Measurements from ENCODE around the gene PRH1. TPM values are rescaled to one million over a fixed set of nuclear protein-coding genes. Genes with fewer than 3 reads are reported as not detected.

The PRH1 gene
- total RNA-seq (2022; extraction: Qiagen RNA extraction; ENCODE audit: low read depth) = 1.6 to 3.8 TPM (median 3.1 TPM) in 5 replicates

GRCh38 chr12:10884086-10884725 is at the start of gene PRH1:
PRH1 (minus strand) TSS chr12:10884255; CDS start chr12:10884217, 38 bp downstream.

GRCh38 chr12:10928746-10929286 is 44.8 kb upstream of the PRH1 start, which contains the start of gene PRH2:
PRH2 (plus strand) TSS chr12:10929236; CDS start chr12:10929274, 38 bp downstream.

DNA sequence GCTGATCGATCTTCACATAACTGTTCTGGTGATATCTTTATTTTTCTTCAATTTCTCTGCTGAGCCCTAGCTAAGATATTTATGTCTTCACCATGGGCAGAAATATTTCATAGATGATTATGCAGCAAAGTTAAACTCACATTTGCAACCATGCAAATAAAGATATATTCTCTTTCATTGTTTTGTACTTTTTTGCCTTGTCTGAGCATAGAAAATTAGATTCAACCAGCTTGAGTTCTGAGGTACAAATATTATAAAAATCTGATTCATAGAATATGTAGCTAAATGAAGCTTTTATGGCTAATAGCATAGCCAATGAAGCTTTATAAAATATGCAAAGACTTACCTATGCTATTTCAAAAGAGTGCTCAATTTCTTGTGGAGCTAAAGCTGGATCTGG is 25.4 kb upstream of the PRH1 start, which contains the start of gene TAS2R13:
TAS2R13 (minus strand) TSS at position 101 of the 400 bp plus-strand sequence. CDS start 264 bp downstream, outside the sequence.

GRCh38 chr12:10849425-10849878 is 34.6 kb downstream of the PRH1 start, which contains the start of gene PRR4:
PRR4 (minus strand) TSS chr12:10849475; CDS start chr12:10849437, 38 bp downstream.

Other genes with a start within 250 kb of the PRH1 start
- 0.12 to 0.76 TPM (median 0.23 TPM) in 5 replicates for gene STYK1, start 210.2 kb downstream of the PRH1 start, total RNA-seq (2022; extraction: Qiagen RNA extraction; ENCODE audit: low read depth)
- 248 to 289 TPM (median 263 TPM) in 5 replicates for gene YBX3, start 160.9 kb downstream of the PRH1 start, total RNA-seq (2022; extraction: Qiagen RNA extraction; ENCODE audit: low read depth)
- gene TAS2R7, start 81.6 kb downstream of the PRH1 start, total RNA-seq (2022; extraction: Qiagen RNA extraction; ENCODE audit: low read depth) = not detected in 5 replicates
- not detected in 5 replicates for gene TAS2R8, start 77.0 kb downstream of the PRH1 start, total RNA-seq (2022; extraction: Qiagen RNA extraction; ENCODE audit: low read depth)
- gene TAS2R9, start 74.1 kb downstream of the PRH1 start, total RNA-seq (2022; extraction: Qiagen RNA extraction; ENCODE audit: low read depth) = not detected in 5 replicates
- 0.05 TPM in 1 of 5 replicates, not detected in the others for gene TAS2R10, start 57.9 kb downstream of the PRH1 start, total RNA-seq (2022; extraction: Qiagen RNA extraction; ENCODE audit: low read depth)
- 1.5 to 4.3 TPM (median 3.3 TPM) in 5 replicates for gene PRR4, start 34.8 kb downstream of the PRH1 start, total RNA-seq (2022; extraction: Qiagen RNA extraction; ENCODE audit: low read depth)
- gene TAS2R13, start 25.3 kb upstream of the PRH1 start, total RNA-seq (2022; extraction: Qiagen RNA extraction; ENCODE audit: low read depth) = not detected in 5 replicates
- 0.24 to 0.34 TPM (median 0.31 TPM) in 3 of 5 replicates, not detected in the others for gene PRH2, start 45.0 kb upstream of the PRH1 start, total RNA-seq (2022; extraction: Qiagen RNA extraction; ENCODE audit: low read depth)
- 0.57 to 0.98 TPM (median 0.75 TPM) in 5 replicates for gene TAS2R14, start 55.0 kb upstream of the PRH1 start, total RNA-seq (2022; extraction: Qiagen RNA extraction; ENCODE audit: low read depth)
- not detected in 5 replicates for gene TAS2R50, start 102.7 kb upstream of the PRH1 start, total RNA-seq (2022; extraction: Qiagen RNA extraction; ENCODE audit: low read depth)
- 0.08 to 0.35 TPM (median 0.15 TPM) in 3 of 5 replicates, not detected in the others for gene TAS2R20, start 114.0 kb upstream of the PRH1 start, total RNA-seq (2022; extraction: Qiagen RNA extraction; ENCODE audit: low read depth)
- 0.08 to 0.27 TPM (median 0.16 TPM) in 3 of 5 replicates, not detected in the others for gene TAS2R19, start 138.4 kb upstream of the PRH1 start, total RNA-seq (2022; extraction: Qiagen RNA extraction; ENCODE audit: low read depth)
- gene TAS2R31, start 147.2 kb upstream of the PRH1 start, total RNA-seq (2022; extraction: Qiagen RNA extraction; ENCODE audit: low read depth) = 0.08 to 0.13 TPM in 2 of 5 replicates, not detected in the others
- not detected in 5 replicates for gene TAS2R46, start 178.0 kb upstream of the PRH1 start, total RNA-seq (2022; extraction: Qiagen RNA extraction; ENCODE audit: low read depth)
- not detected in 5 replicates for gene TAS2R43, start 208.1 kb upstream of the PRH1 start, total RNA-seq (2022; extraction: Qiagen RNA extraction; ENCODE audit: low read depth)